Ovary (tissue), 9 donors: ENCODE results near the gene ANK2. TPM values are rescaled to one million over a fixed set of nuclear protein-coding genes. Genes with fewer than 3 reads are reported as not detected.

ENCODE experiments used
- DNase-seq, 5 donors: peaks; one replicate each; pipeline ENCODE4 v3.0.0-alpha.2; 2019 to 2020
- H3K27ac ChIP-seq, 2 donors: fragments of 200-600 bp; one replicate each; pipeline versions ENCODE4 v1.5.1 to v1.8.0; 2019 to 2022
- H3K27me3 ChIP-seq: fragments of 200-600 bp; one replicate; pipeline ENCODE4 v1.8.0; 2022
- H3K36me3 ChIP-seq: fragments of 200-600 bp; sonication (generic); one replicate; pipeline ENCODE4 v1.5.1; 2019
- H3K4me1 ChIP-seq: one replicate; pipeline ENCODE4 v1.8.1; 2013; ENCODE audit warnings: mild to moderate bottlenecking, moderate library complexity; ENCODE audit not compliant: insufficient read depth
- H3K4me3 ChIP-seq: fragments of 200-600 bp; sonication (generic); one replicate; pipeline ENCODE4 v1.5.1; 2017
- H3K9me3 ChIP-seq, 2 donors: fragments of 200-600 bp in 1 of 2; sonication (generic) in 1 of 2; one replicate each; pipeline versions ENCODE4 v1.5.1 to v1.8.1; 2013 to 2019; ENCODE audit warnings: mild to moderate bottlenecking in 1 of 2, moderate library complexity in 1 of 2
- CTCF ChIP-seq, 3 donors: fragments of 450-650 bp in 2 of 3; fragments of 200-600 bp in 1 of 3; IDR thresholded peaks; one replicate each; pipeline versions ENCODE4 v1.5.1 to v1.8.0; 2016 to 2022; ENCODE audit warnings: antibody characterized with exemption in 3 of 3, mild to moderate bottlenecking in 1 of 3
- EP300 ChIP-seq: sonication (generic); formaldehyde crosslinking; IDR thresholded peaks from one replicate; pipeline ENCODE4 v1.6.1; 2017; ENCODE audit warnings: antibody characterized with exemption
- POLR2A ChIP-seq: fragments of 450-650 bp; IDR thresholded peaks from one replicate; pipeline ENCODE4 v1.6.1; 2017; ENCODE audit warnings: antibody characterized with exemption, mild to moderate bottlenecking, moderate library complexity
- WGBS, 3 donors: extraction: QIAGEN DNeasy Blood & Tissue Kit in 1 of 3; methylation state at CpG; one replicate each; pipeline versions ENCODE4 v1.1.5 to v1.1.7; 2013 to 2017; 5-methylcytosine and 5-hydroxymethylcytosine counted together
- intact Hi-C, 4 donors: fragments of 100-400 bp; cut with DNase I; formaldehyde crosslinking; loops; one replicate each; pipeline versions ENCODE4 v1.11.0 to v1.15.1; 2022 to 2023
- polyA plus RNA-seq, 2 donors: library from polyadenylated mRNA; stranded (reverse); fragments of 200-250 nt in 1 of 2; fragments of 350-450 nt in 1 of 2; fragmentation: Illumina TruSeq in 1 of 2; extraction: RNeasy Lipid Tissue Mini Kit (QIAGEN cat#74804) in 1 of 2; gene quantifications; one replicate each; pipeline ENCODE4 v1.2.3, GENCODE V29; 2013 to 2014
- total RNA-seq, 7 donors: library from RNA; depleted of rRNA in 2 of 7; stranded (reverse); fragments of >200 nt in 2 of 7; fragmentation: NEBNext Ultra II Directional in 3 of 7; extraction: Animal tissue kit (Norgen Biotek cat#: 25700) in 3 of 7; gene quantifications; one replicate each; pipeline versions ENCODE4 v1.1.0 to v1.2.4, GENCODE V29; 2016 to 2023
- donor health status: DM: no; HTN: no; CAD: no; lungs with moderate emphysema.
- donor health status: DM: no; HTN: no; CAD: no.
- donor health status: Bipolar disorder and iron deficiency.
- donor health status: DM: yes; HTN: yes; CAD: no.
- donor health status: DM: no; HTN: no; CAD: no.
- donor health status: DM: yes; HTN: yes; CAD: no.

Gene ANK2
- total and polyA plus RNA-seq, 9 donors = 26.4 to 120 (median 66.9) TPM

GRCh38 chr4:113355550-113356371, 306.3 kb downstream of the ANK2 start:
- no peaks in the 10 kb centered on the region for H3K36me3 ChIP-seq
- intact Hi-C loops = no loop called here
- no peak for DNase-seq
- no peak overlapping the region for H3K27ac ChIP-seq
- H3K4me3 ChIP-seq = no peak overlapping the region
- WGBS, 3 donors = 48 to 68% (median 63%) methylated on average over 13 of the region's 13 CpGs
- TF ChIP-seq CTCF (IDR thresholded peaks at IDR 0.05) = no peak
- TF ChIP-seq EP300 = no peak
- no peak for TF ChIP-seq POLR2A
- no peaks in the 10 kb centered on the region for H3K27me3 ChIP-seq
- no peaks in the 10 kb centered on the region for H3K9me3 ChIP-seq
- no peaks in the 10 kb centered on the region for H3K4me1 ChIP-seq

- no peak overlapping the region for H3K4me3 ChIP-seq
- no peaks in the 10 kb centered on the region for H3K4me1 ChIP-seq
- no peak for TF ChIP-seq EP300
- TF ChIP-seq POLR2A = no peak
- no peak for TF ChIP-seq CTCF (IDR thresholded peaks at IDR 0.05)
- WGBS, 3 donors = 94 to 99% (median 94%) methylated on average over 3 of the region's 3 CpGs
- DNase-seq = no peak
- no peaks in the 10 kb centered on the region for H3K9me3 ChIP-seq
- intact Hi-C loops = no loop called here
- no peaks in the 10 kb centered on the region for H3K36me3 ChIP-seq
- no peak overlapping the region for H3K27ac ChIP-seq
- no peaks in the 10 kb centered on the region for H3K27me3 ChIP-seq
Measured at GRCh38 chr4:113356453-113356852, 307.0 kb downstream of the ANK2 start.

GRCh38 chr4:113358784-113359183, 309.3 kb downstream of the ANK2 start:
- H3K4me1 ChIP-seq = no peaks in the 10 kb centered on the region
- H3K27me3 ChIP-seq = no peaks in the 10 kb centered on the region
- H3K9me3 ChIP-seq = no peaks in the 10 kb centered on the region
- TF ChIP-seq CTCF (IDR thresholded peaks at IDR 0.05) (no peak), POLR2A (no peak), EP300 (no peak)
- H3K27ac ChIP-seq = no peak overlapping the region
- WGBS, 3 donors = 88 to 92% (median 89%) methylated on average over 5 of the region's 5 CpGs
- H3K4me3 ChIP-seq = no peak overlapping the region
- DNase-seq = no peak
- H3K36me3 ChIP-seq = no peaks in the 10 kb centered on the region
- intact Hi-C loops = no loop called here

GRCh38 chr4:113365377-113365776, 315.9 kb downstream of the ANK2 start:
- 79 to 89% (median 81%) methylated on average over 2 of the region's 2 CpGs for WGBS, 3 donors
- H3K36me3 ChIP-seq = no peaks in the 10 kb centered on the region
- intact Hi-C loops = no loop called here
- TF ChIP-seq POLR2A (no peak), EP300 (no peak), CTCF (IDR thresholded peaks at IDR 0.05) (no peak)
- no peaks in the 10 kb centered on the region for H3K9me3 ChIP-seq
- DNase-seq = no peak
- H3K4me1 ChIP-seq = no peaks in the 10 kb centered on the region
- H3K27me3 ChIP-seq = no peaks in the 10 kb centered on the region
- H3K27ac ChIP-seq = no peak overlapping the region
- H3K4me3 ChIP-seq = no peak overlapping the region
